GM13976 (cell line): Measurements from ENCODE around the gene PROCA1.

Experiments
- DNase-seq: peaks from one replicate; pipeline ENCODE4 v3.0.0; 2012; ENCODE audit warnings: low spot score
- CTCF ChIP-seq: IDR thresholded peaks from 2 replicates; pipeline ENCODE4 v1.5.1; 2012; ENCODE audit warnings: borderline replicate concordance, mild to moderate bottlenecking; ENCODE audit not compliant: insufficient read depth; ENCODE audit errors: extremely low read depth, missing control alignments, control extremely low read depth
- in situ Hi-C: fragments of 300-500 bp; cut with MboI; formaldehyde crosslinking; loops from one replicate; pipeline ENCODE4 v1.12.0; 2022; ENCODE audit warnings: low sequenced_read_pairs, mixed read lengths, inconsistent platforms; ENCODE audit not compliant: unreplicated experiment

PROCA1 gene

GRCh38 chr17:28719021-28719433 is 7.3 kb upstream of the PROCA1 start:
- no peak for DNase-seq
- in situ Hi-C loops, result no loop called here
- no peak for TF ChIP-seq CTCF

DNA sequence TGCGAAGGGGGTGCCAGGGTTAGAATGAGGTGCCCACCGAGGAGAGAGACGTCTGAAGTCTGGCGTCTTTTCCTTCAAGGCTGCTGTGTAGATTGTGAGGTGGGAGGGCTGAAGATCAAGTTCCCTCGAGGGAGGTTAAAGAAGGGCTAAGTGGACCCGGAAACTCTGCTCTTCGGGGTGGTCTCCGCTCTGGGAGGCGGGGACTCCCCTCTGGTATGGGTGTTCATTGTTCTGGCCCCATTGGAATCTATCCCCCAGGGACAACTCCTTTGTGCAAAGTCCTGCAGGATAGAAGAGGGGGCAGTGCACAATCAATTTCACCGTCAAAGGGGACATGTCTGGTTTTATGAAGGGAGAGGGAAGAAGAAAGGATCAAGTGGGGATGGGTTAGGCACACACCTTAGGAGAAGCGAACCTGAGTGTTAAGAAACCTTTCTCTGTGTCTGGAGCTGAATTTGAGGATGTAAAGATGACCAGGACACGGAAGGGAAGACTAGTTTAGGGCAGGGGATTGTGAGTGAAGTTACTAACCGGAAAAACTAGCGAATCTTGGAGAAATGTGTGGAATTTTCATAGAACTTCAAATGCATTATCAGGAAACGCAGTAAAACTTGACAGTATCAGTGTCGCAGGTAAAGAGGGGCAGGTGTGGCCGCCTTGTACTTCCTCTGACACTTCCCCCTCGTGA is 6.8 kb upstream of the PROCA1 start:
- in situ Hi-C loops, result no loop called here
- DNase-seq, result no peak
- no peak for TF ChIP-seq CTCF

- in situ Hi-C loops, result no loop called here
- DNase-seq, result peak; percentile 41
- peak; percentile 33 for TF ChIP-seq CTCF
These were observed 6.1 kb upstream of the PROCA1 start, which contains the start of gene RAB34 for GRCh38 chr17:28717578-28718332. Gene RAB34, minus strand, starts transcription at chr17:28717868. Its CDS starts 602 bp downstream, at chr17:28717266.

GRCh38 chr17:28716740-28717577 is 5.3 kb upstream of the PROCA1 start:
- in situ Hi-C loops, result no loop called here
- no peak for TF ChIP-seq CTCF
- DNase-seq, result no peak

DNA sequence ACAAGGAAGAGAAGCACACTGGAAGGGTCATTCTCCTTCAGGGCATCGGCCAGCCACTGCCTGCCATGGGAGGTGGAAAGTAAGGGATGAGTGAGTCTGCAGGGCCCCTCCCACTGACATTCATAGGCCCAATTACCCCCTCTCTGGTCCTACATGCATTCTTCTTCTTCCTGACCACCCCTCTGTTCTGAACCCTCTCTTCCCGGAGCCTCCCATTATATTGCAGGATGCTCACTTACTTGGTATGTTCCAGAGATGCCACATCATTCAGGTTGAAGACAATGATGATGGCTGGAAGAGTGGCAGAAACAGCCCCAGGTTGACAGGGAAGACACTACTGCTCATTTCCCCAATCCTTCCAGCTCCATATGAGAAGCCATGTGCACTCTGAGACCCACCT is 3.5 kb upstream of the PROCA1 start:
- no peak for DNase-seq
- no peak for TF ChIP-seq CTCF
- in situ Hi-C loops, result no loop called here

- no peak for TF ChIP-seq CTCF
- in situ Hi-C loops, result no loop called here
- DNase-seq, result no peak
These were observed 2.6 kb upstream of the PROCA1 start for GRCh38 chr17:28714281-28714680.
